Pulmonary artery endothelial cell (primary cell): ENCODE data around the gene SEMA6C. TPM values are rescaled to one million over a fixed set of nuclear protein-coding genes. Genes with fewer than 3 reads are reported as not detected.
"Not testable (repeated sequence)": the region's sequence is repeated elsewhere in the genome, so short reads cannot be mapped to it uniquely, and the experiment has no call there.

ENCODE experiments used
- DNase-seq: peaks from one replicate; pipeline ENCODE4 v3.0.0-alpha.2; 2011; ENCODE audit warnings: low read depth, low spot score
- total RNA-seq: library from RNA; depleted of rRNA; stranded (reverse); fragments of >200 nt; gene quantifications from 2 replicates; pipeline ENCODE4 v1.2.3, GENCODE V29; 2014

Gene SEMA6C
- total RNA-seq, result 5.3 and 19.5 TPM in 2 replicates

GRCh38 chr1:151146412-151147131 lies at the start of gene SEMA6C:
Gene SEMA6C (minus strand): TSS chr1:151146631. CDS start chr1:151142621, 4,010 bp downstream.
- DNase-seq, result peak; percentile 78

GRCh38 chr1:151194894-151195594 lies 48.6 kb upstream of the SEMA6C start:
- peak; percentile 48 for DNase-seq

- DNase-seq, result no peak
Measured at GRCh38 chr1:151193856-151194255, 47.4 kb upstream of the SEMA6C start.

GRCh38 chr1:151193304-151193703 lies 46.9 kb upstream of the SEMA6C start:
- DNase-seq, result no peak

GRCh38 chr1:151192047-151192446 lies 45.6 kb upstream of the SEMA6C start:
- no peak for DNase-seq

GRCh38 chr1:151189637-151190445 lies 43.4 kb upstream of the SEMA6C start, which contains the start of gene VPS72:
Gene VPS72 (minus strand): TSS chr1:151190197. CDS start chr1:151190121, 76 bp downstream.
- peak; percentile 69 for DNase-seq

- DNase-seq, result not testable (repeated sequence)
Measured at GRCh38 chr1:151188667-151189066, 42.2 kb upstream of the SEMA6C start.

- no peak for DNase-seq
Measured at GRCh38 chr1:151187205-151187604, 40.8 kb upstream of the SEMA6C start.

GRCh38 chr1:151184211-151184610 lies 37.8 kb upstream of the SEMA6C start:
- no peak for DNase-seq

GRCh38 chr1:151176514-151177045 lies 30.1 kb upstream of the SEMA6C start:
- DNase-seq, result no peak

GRCh38 chr1:151175863-151176262 lies 29.4 kb upstream of the SEMA6C start, which contains the start of gene TMOD4:
Gene TMOD4 (minus strand): TSS chr1:151175981. CDS start chr1:151174875, 1,106 bp downstream.
- no peak for DNase-seq

- DNase-seq, result no peak
Measured at GRCh38 chr1:151175041-151175741, 28.8 kb upstream of the SEMA6C start.

- no peak for DNase-seq
Measured at GRCh38 chr1:151171190-151171589, 24.8 kb upstream of the SEMA6C start.

- DNase-seq, result no peak
Measured at GRCh38 chr1:151167116-151167515, 20.7 kb upstream of the SEMA6C start.

GRCh38 chr1:151166505-151166956 lies 20.1 kb upstream of the SEMA6C start:
- no peak for DNase-seq

GRCh38 chr1:151165738-151166504 lies 19.5 kb upstream of the SEMA6C start, which contains the start of the genes LYSMD1 and SCNM1:
Gene LYSMD1 (minus strand): TSS chr1:151165902. CDS start chr1:151165258, 644 bp downstream.
Gene SCNM1 (plus strand): TSS chr1:151166144. CDS start chr1:151166153, 9 bp downstream.
- DNase-seq, result peak; percentile 93

GRCh38 chr1:151165281-151165737 lies 18.9 kb upstream of the SEMA6C start:
- no peak for DNase-seq

GRCh38 chr1:151164732-151165280 lies 18.4 kb upstream of the SEMA6C start:
- DNase-seq, result no peak

- DNase-seq, result no peak
Measured at GRCh38 chr1:151159373-151159772, 12.9 kb upstream of the SEMA6C start.
